Activated CD4-positive, alpha-beta T cell treated with anti-CD3 and anti-CD28 coated beads, Interleukin-2, amount 50 U/mL, for 24 hours (primary cell): ENCODE data around the gene ADD1.
A peak's percentile ranks its signal among the peaks of the same experiment; 100 is the strongest.

Experiments used
- DNase-seq, 2 donors: peaks; one replicate each; pipeline ENCODE4 v3.0.0-alpha.2; 2020; ENCODE audit warnings: low read depth in 1 of 2, low spot score in 1 of 2

The ADD1 gene

DNA sequence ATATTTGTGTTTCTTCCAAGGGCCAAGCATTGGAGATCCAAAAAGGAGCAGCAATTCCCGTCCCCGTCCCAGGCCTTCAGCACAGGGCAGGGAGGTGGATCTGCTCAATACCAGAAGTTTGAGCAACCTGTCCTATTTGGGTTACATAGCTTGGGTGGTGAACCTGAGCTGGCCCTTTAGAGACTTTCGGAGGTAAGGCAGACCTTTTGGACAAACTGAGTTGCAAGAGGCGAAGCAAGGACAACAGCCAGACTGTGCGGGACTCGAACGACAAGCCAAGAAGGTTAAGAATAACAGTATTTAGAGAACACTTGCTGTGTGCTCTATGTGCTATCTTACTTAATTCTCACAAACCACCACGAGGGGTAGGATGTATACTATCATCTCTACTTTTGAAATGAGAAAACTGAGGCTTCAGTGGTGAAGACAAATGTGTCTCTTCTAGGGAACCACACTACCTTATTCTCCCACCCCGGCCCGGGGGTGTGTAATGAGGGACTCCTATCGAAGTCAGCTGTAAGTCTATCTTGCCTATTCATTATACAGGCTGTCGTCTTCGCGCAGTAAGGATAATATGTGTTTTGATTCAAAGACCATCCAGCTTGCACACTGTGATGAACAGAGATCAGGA lies 118.3 kb downstream of the ADD1 start:
- peak in 1 of 2 donors; percentile 48 for DNase-seq

DNA sequence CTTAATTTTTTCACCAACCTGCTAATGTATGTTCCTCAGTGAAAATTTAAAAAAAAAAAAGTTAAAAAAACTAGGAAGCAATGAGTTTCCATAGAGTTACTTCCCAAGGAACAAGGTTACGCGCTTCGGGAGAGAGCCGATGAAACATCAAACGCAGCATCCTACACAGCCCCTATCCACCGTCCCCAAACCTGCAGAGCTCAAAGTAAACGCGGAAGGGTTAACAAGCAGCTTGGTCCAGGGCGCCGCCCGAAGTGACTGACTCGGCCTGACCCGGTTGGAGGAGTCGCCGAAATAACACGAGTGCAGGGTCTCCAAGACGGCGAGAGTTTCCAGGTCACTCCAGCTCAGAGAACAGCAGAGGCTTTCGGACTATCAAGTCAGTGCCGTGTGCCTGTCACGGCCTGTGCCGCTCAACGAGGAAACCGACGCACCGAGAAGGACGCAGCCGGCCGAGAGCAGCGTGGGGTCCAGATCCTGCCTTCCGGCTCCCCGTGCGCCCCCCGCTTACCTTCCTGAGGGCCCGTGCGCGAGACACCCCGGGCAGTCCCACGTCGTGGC lies 119.0 kb downstream of the ADD1 start:
- no peak for DNase-seq

DNA sequence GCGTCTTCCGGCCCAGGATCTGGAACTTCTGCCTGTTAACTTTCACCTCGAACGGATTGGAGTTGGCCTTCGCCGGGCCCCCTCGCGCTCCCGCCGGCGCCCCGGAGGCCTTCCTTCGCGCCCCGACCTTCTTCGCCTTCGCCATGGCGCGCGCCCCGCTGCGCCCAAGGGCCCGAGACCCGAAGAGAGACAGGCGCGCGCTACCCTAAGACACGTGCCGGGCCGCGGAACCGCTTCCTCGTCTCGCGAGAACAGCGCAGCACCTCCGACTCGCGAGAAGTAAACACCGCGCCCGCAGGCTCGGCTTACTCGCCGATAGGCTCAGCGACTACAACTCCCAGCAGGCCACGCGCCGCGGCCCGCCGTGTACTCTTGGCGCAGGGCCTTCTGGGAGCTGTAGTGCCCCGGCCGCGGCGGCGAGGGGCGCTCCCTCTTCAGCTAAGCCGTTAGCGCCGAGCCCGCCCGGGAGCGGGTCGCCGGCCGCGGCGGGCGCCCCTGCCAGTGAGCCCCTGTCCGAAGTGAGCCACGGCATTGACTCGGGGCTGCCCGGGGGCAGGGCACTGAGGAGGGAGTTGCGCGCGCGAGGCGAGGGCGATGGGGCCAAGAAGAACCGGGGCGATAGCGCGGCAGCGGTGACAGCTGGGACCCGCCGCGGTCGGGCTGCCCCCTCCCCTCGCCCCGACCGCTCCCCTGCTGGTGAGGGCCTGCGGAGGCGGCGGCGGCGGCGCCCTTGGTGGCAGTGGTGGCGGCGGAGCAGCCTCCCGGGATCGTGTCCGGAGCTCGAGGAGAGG lies 119.7 kb downstream of the ADD1 start, which contains the start of the genes GRK4 and NOP14:
GRK4 (plus strand) TSS at position 397 of the 791 bp plus-strand sequence. CDS start 500 bp downstream, outside the sequence.
NOP14 (minus strand) TSS at position 232 of the 791 bp plus-strand sequence; CDS start at position 145, 87 bp downstream.
- DNase-seq: peak; percentile 88 to 96

DNA sequence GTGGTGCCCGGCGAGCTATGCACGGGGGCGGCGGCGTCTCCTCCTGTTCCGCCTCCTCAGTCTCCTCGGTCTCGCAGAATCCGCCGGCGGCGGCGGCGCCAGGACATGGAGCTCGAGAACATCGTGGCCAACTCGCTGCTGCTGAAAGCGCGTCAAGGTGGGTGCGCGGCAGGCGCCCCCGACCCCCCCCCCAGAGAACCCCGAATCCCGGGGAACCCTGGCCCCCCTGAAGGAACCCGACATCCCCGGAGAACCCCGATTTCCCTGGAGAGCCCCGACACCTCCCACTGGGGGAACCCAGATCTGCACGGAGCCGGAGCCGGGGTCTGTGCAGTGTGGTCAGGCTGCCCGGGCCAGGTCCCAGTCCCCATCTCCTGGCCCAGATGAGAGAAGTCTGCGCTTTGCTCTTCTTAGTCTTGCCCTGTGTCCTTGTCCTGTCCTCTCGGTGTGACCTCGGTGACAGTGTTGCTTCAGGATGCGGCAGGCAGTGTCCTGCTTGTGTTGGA lies 120.4 kb downstream of the ADD1 start:
- no peak for DNase-seq

DNA sequence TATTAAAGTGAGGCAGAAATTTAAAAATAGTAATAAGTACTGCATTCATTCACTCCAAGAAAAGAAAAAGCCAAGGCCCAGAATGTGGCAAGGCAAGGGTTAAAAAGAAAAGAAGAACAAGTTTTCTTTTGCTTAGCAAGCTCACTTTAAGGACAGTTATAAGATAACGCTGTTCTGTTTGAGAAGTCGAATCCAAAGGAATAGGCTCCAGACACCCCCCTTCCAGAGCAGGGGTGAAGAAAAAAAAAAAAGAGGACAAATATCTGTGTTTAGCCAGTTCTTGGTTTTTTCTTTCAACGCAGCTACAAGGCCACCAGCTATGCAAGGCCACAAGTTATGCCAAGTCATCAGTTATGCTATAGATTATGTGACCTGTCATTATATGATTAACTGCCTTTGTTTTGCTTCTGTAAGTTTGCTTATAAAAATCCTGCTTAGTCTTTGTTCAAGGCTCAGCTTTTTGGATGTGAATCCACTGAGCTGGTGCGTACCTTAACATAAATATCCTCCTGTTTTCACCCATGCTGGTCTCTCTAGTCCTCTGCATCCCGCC lies 121.1 kb downstream of the ADD1 start:
- DNase-seq: no peak

DNA sequence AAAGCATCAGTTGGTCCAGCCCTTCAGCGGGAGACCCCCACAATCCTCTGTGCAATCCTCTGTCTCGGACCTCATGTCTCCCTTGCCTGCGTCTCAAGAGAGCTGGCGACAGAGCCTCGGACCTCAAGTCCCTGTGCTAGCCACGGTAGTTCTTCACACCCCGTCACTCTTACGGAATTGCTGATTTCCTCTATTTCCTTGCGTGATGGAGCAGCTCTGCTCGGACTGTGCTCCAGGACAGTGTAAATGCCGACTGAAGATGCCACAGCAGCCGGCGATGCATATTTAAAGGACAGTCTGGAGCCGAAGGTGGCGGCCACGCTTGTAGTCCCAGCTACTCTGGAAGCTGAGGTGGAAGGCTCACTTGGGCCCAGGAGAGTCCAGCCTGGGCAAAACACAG lies 121.6 kb downstream of the ADD1 start:
- DNase-seq: no peak

DNA sequence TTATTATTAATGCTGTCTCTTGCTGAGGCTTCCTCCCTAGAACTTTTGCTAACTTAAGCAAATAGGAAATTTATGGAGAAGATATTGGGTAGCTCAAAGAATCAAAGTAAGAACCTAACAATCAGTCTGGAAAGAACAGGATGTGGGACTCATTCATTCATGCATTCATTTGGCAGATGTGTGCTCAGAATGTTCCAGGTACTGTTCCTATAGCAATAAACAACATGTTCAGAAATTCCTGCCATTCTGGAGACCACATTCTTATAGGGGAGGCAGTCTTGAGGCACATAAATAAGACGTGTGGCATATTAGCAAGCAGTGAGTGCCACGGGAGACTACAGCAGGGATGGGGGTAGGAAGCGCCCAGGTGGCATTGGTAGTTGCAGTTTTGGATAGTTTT lies 124.7 kb downstream of the ADD1 start:
- no peak for DNase-seq

DNA sequence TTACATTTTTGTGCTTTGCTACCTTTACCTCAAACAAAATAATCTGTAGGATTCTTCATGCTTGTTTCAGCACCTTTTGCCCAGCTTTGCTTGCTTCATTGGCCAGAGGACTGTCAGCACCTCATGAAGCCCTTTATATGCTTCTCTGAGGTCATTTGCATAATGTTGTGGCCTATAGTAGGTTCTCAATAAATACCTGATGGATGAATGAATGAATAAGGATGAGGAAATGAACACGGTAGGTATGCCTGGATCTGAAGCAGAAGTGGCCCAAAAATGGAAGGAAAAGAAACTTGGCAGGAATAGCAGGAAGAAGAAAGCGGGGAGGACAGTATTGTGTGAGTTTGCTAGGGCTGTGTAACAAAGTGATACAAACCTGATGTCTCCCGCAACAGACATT lies 127.6 kb downstream of the ADD1 start:
- no peak for DNase-seq

DNA sequence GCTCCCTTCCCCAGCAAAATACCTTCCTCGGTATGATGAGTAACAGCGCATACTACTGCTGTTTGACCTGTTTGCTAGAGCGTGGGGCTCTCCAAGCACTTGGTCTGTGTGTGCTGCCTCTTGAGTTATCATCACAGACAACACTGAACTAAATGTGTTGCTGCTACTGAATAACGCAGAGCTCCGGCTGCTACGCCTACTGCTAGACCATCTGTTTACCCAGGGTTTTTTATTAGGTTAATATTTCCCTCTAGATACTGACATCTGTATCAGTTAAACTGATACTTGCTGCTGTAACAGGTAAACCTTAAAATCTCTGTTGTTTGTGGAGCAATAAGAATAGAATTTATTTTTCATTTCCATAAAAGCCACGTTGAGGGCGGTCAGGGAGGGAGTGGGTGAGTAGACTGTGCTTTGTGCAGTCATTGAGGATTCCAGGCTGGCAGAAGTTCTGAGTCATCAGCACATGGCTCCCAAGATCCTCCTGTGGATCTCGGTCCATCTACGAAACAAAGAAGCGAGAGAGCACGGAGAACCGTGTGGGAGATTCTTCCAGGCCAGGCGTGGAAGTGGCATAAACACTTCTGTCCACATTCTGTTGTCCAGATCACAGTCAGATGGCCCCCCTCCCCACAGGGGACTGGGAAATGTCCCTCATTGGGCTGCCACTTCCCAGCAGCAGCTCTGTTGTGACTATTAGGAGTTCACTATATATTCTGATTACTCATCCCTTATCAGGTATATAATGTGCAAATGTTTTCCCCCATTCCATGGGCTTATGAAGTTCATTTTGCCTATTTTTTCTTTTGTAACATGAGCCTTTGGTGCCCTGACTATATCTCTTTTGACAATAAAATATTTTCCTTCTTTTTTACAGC lies 133.8 kb downstream of the ADD1 start:
- no peak for DNase-seq
